GM18511 (cell line): ENCODE measurements around the gene ADM5.

Source experiments
- ATAC-seq: cut with Tn5 transposase; IDR thresholded peaks from one replicate; pipeline ENCODE4 v1.9.1; 2021; ENCODE audit warnings: mild to moderate bottlenecking, moderate library complexity; ENCODE audit not compliant: unreplicated experiment

ADM5 gene

DNA sequence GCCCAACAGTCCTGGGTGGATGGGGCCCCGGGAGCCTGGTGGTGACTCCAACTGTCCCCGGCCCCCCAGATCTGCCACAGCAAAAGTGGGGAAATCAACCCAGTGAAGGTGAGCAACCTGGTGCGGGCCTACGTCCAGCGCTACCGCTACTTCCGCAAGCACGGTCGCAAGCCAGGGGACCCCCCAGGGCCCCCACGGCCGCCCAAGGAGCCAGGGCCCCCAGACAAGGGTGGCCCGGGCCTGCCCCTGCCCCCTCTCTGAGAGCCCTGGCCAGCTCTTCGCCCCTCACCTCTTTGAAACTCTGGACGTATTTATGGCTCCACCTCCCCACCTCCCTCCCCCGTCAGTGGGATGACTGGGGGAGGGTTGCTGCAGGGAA, 31.3 kb upstream of the ADM5 start:
- no peak for ATAC-seq

- no peak for ATAC-seq
Observed at GRCh38 chr19:49658566-49659442, 30.6 kb upstream of the ADM5 start.

GRCh38 chr19:49660338-49660961, 28.9 kb upstream of the ADM5 start:
- no peak for ATAC-seq

- no peak for ATAC-seq
Observed at GRCh38 chr19:49662011-49662410, 27.4 kb upstream of the ADM5 start.

DNA sequence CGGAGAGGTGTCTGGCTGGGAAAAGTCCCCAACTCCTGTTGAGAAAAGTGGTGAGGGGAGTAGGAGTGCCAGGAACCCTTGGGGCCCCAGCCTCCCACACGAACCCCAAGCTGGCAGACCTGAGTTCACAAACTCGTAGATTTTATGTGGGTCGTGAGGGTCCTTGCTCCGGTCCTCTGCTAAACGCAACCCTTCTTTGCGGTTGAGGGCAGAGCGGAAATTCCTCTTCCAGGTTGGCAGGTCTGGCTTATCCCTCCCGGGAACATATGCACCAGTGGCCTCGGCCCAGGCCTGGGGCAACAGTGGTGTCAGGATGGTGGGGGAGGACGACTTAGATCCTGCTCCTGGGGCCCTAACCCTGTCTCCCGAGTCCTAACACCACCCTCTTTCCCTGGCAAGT, 26.2 kb upstream of the ADM5 start:
- no peak for ATAC-seq

- no peak for ATAC-seq
Observed at GRCh38 chr19:49664171-49665035, 25.0 kb upstream of the ADM5 start.

GRCh38 chr19:49665036-49665350, 24.4 kb upstream of the ADM5 start:
- ATAC-seq: no peak

- peak; percentile 80 for ATAC-seq
Observed at GRCh38 chr19:49665351-49666119, 23.9 kb upstream of the ADM5 start, which contains the start of the genes BCL2L12 and IRF3. TSS of gene BCL2L12 (plus strand) at chr19:49665933. CDS start at chr19:49666693, 760 bp downstream. TSS of gene IRF3 (minus strand) at chr19:49665857. CDS start at chr19:49664838, 1,019 bp downstream.

DNA sequence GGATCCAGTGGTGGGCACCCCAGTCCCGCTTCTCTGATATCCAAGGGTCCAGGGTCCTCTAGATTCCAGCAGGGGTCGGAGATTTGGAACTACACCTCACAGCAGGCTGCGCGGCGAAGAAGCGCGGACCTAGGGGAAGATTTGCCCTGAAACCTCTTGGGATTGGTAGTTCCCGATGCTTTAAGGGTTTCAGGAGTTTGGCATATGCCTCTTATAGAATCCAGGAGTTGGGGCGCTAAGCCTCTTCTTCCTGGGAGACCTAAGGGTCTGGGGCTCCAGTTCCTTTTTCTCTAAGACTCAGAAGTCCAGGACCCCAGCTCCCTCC, 23.3 kb upstream of the ADM5 start:
- no peak for ATAC-seq

DNA sequence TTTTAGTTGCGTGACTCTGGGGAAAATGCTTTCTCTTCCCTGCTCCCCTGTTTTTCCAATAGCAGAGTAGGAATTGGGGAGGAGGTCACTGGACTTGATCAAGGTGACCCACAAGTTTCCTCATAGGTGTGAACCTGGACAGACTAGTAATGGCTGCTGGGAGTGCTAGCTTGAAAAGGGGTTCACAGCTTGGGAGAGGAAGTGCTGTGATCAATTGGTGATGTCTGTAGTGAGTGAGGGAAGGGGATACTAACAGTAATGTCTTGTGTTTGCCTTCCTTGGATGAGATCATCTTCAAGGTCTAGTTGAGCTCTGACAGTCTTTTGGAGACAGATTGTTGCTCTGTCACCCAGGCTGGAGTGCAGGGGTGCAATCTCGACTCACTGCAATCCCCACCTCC, 21.9 kb upstream of the ADM5 start:
- ATAC-seq: no peak

DNA sequence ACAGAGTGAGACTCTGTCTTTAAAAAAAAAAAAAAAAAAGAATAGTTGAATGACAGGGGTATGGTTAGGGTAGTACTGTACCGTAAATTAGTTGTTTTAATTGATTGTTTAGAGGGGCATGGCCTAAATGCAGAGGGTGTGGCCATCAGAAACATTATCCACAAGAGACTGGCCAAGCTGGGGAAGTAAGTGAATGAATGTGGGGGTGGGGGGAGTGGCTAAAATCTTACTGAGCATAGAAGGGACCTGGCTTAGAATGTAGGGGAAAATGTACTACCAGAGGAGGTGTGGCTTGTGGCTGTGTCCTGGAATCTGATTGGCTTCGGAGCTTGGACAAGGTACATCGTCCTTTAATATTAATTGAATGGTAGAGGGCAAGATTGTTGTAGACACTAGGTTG, 19.9 kb upstream of the ADM5 start:
- ATAC-seq: no peak

DNA sequence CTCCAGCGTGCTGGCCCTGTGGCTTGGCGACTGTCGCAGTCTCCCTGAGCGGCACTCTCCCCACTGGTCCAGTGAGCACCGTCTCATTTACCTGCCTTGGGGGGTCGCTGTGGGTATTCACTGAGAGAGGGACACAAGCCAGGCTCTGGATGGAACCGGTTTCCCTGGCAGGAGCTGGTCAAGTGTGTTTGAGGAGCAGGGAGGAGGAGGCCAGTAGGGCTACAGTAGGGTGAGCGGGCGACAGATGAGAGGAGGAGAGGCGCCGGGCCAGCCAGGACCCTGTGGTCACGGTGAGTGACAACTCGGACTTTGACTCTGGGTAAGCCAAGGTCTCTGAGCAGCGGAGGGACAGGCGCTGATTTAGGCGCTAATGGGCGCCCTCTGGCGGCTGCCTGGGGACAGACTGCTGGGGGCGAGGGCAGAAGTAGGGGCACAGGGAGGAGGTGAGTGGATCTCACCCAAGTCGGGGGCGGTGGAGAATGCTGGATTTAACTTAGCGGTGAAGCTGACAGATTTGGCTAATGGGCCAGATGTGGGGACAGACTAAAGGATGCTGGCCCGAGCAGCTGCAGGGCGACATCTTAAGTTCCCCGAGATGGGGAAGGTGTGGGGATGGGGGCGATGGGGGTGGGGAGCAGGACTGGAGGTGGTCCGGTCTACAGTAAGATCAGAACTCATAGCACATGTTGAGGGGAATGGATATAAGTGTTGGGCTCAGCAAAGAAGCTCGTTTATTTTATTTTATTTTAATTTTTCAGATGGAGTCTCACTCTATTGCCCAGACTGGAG, 17.1 kb upstream of the ADM5 start:
- ATAC-seq: no peak

GRCh38 chr19:49676136-49676783, 13.1 kb upstream of the ADM5 start:
- ATAC-seq: peak; percentile 28

DNA sequence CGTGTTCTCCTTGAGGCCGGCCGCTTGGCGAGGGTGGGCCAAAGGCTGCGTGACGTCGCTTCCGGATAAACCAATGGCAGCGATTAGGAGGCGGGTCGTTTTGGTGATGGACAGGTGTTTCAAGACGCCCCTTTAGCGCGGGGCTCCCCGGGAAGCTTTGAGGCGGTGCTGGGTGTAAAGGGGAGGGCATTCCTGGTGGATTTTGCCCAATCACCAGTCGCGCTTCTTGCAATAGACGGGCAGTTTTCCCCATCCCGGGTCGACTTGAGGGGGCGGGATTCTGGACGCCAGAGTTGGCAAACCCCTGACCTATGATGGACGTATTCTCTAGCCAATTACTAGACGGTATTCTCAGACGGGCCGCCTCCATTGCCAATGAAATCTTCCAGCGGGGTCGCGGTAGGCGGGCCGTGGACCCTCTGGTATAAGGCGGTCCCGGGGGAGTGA, 12.6 kb upstream of the ADM5 start:
- peak; percentile 77 for ATAC-seq

DNA sequence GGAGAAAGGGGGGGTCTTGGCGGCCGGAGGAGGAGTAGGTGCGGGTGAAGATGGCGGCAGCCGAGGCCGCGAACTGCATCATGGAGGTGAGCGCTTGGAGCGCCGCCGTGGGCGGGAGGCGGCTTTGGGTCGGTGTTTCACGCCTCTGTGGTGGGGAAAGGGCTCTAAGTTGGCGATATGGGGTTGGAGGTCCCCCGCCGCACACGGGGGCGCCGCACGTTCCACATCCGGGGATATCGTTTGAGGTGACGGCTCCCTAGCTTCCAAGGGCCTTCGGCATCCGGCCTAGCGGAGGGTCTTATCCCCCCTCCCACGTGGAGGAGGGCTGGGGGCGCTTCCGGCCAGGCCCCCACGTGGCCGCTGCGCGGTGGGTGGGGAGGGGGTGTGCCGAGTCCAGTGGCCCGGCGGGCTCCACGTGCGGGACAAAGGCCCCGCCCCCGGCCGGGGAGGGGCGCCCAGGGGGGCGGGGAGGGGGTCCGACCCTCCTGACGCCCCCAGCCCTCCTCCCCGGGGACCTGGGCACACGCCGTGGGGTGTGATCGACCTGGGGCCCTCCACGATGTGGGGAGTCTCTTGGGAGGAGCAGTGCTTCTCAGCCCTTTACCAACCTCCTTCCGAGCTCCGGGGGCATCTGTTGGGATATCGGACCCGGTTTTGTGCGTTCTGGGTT, 12.0 kb upstream of the ADM5 start, which contains the start of gene PRMT1:
Gene PRMT1, plus strand, starts transcription at position 41 of the 670 bp plus-strand sequence. Its CDS starts 10 bp downstream, at position 51.
- ATAC-seq: no peak

DNA sequence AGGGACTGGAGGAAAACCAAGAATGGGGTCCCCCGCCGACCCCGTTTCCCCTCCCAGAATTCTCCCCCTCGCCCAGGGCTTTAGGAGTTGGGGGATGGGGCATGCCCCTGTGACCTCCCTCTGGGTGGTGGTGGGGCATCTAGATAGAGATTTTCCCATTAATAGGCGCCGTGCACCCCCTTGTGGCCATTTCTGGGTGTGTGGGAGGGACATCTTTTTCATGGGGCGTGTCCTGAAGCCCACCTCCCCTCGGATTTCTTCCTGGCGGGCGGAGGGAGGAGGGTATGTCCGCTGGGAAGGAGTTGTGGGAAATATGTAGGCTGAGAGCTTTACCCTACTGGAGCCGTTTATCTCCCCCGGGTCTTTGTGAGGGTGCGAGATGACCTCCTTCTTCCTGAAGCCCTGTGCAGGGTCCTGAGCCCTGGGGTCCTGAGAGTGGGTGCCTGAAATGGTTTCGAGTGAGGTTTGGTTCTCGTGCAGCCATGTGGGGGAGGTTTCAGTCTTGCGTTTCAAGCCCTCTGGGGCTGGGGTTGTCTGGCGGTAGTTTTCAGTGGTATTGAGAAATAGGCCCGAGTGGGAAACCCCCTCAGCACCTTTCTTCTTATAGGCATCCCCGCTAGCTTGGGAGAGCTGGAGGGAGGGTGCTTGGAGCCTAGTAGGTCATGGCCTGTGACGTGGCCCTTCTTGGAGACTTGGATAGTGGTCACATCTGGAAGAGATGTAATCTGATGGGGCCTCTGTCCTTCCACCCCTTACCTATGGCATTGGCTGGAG, 11.3 kb upstream of the ADM5 start:
- ATAC-seq: no peak

GRCh38 chr19:49678985-49679770, 10.2 kb upstream of the ADM5 start:
- ATAC-seq: no peak
